WTC11 (cell line): Measurements from ENCODE around the gene FOXE1. TPM values are rescaled to one million over a fixed set of nuclear protein-coding genes. Genes with fewer than 3 reads are reported as not detected.
A peak's percentile ranks its signal among the peaks of the same experiment; 100 is the strongest.

Experiments used
- ATAC-seq: fragments of 200-7000 bp; cut with Tn5 transposase; 2 replicates; pipeline ENCODE4 v1.10.0; 2021; ENCODE audit warnings: mild to moderate bottlenecking, moderate library complexity
- CTCF ChIA-PET: fragments of 300-600 bp; sonication (Branson Sonifier 250); formaldehyde crosslinking; loops from one replicate; lab custom pipeline; 2021; ENCODE audit warnings: antibody characterized with exemption; lab: Charles Lee
- POLR2A ChIA-PET: fragments of 350-600 bp; sonication (Branson Sonifier 250); formaldehyde crosslinking; loops from one replicate; lab custom pipeline; 2021; ENCODE audit warnings: antibody characterized with exemption; lab: Charles Lee
- DNase-seq: peaks from one replicate; pipeline ENCODE4 v3.0.0; 2021; ENCODE audit warnings: low spot score
- H3K27ac Mint-ChIP-seq: 2 replicates; pipeline ENCODE4 v1.8.0; 2021; ENCODE audit warnings: mixed read lengths
- H3K27me3 Mint-ChIP-seq: 2 replicates; pipeline ENCODE4 v1.8.0; 2021; ENCODE audit warnings: low read depth, mild to moderate bottlenecking, moderate library complexity, mixed read lengths
- H3K36me3 Mint-ChIP-seq: 2 replicates; pipeline ENCODE4 v1.8.0; 2021; ENCODE audit warnings: mixed read lengths
- H3K4me1 Mint-ChIP-seq: 2 replicates; pipeline ENCODE4 v1.8.0; 2022; ENCODE audit warnings: mixed read lengths
- H3K4me3 Mint-ChIP-seq: 2 replicates; pipeline ENCODE4 v1.8.0; 2021; ENCODE audit warnings: mild to moderate bottlenecking, moderate library complexity, mixed read lengths
- H3K9me3 Mint-ChIP-seq: 2 replicates; pipeline ENCODE4 v1.8.0; 2021; ENCODE audit warnings: mixed read lengths
- ARID4B ChIP-seq: sonication (generic); formaldehyde crosslinking; IDR thresholded peaks from 2 replicates; pipeline ENCODE4 v1.8.0; 2023; ENCODE audit warnings: missing genetic modification reagents, mild to moderate bottlenecking, borderline replicate concordance
- ELF4 ChIP-seq: sonication (generic); formaldehyde crosslinking; IDR thresholded peaks from 2 replicates; pipeline ENCODE4 v1.8.1; 2022; ENCODE audit warnings: low read depth, mild to moderate bottlenecking, moderate library complexity, missing genetic modification reagents
- FOXP1 ChIP-seq: sonication (generic); formaldehyde crosslinking; IDR thresholded peaks from 2 replicates; pipeline ENCODE4 v1.8.0; 2022; ENCODE audit warnings: missing genetic modification reagents, mild to moderate bottlenecking, moderate library complexity, borderline replicate concordance
- FOXP4 ChIP-seq: sonication (generic); formaldehyde crosslinking; IDR thresholded peaks from 2 replicates; pipeline ENCODE4 v1.8.0; 2022; ENCODE audit warnings: mild to moderate bottlenecking, missing genetic modification reagents
- IRF1 ChIP-seq: sonication (generic); formaldehyde crosslinking; IDR thresholded peaks from 2 replicates; pipeline ENCODE4 v1.8.0; 2023; ENCODE audit warnings: missing genetic modification reagents
- JAZF1 ChIP-seq: fragments of 250-450 bp; sonication (Bioruptor Pico); IDR thresholded peaks from 2 replicates; pipeline ENCODE4 v1.9.0; 2021; ENCODE audit warnings: moderate library complexity, mild to moderate bottlenecking, inconsistent platforms
- MAX ChIP-seq: sonication (generic); formaldehyde crosslinking; IDR thresholded peaks from 2 replicates; pipeline ENCODE4 v1.8.0; 2022; ENCODE audit warnings: mild to moderate bottlenecking, missing genetic modification reagents
- USF2 ChIP-seq: sonication (generic); formaldehyde crosslinking; IDR thresholded peaks from 2 replicates; pipeline ENCODE4 v1.8.1; 2023; ENCODE audit warnings: mild to moderate bottlenecking, missing genetic modification reagents, moderate library complexity
- ZBTB21 ChIP-seq: sonication (generic); formaldehyde crosslinking; IDR thresholded peaks from 2 replicates; pipeline ENCODE4 v1.8.1; 2023; ENCODE audit warnings: mild to moderate bottlenecking, missing genetic modification reagents, borderline replicate concordance
- ZBTB43 ChIP-seq: sonication (generic); formaldehyde crosslinking; IDR thresholded peaks from 2 replicates; pipeline ENCODE4 v1.8.1; 2023; ENCODE audit warnings: mild to moderate bottlenecking, missing genetic modification reagents
- ZNF232 ChIP-seq: sonication (generic); formaldehyde crosslinking; IDR thresholded peaks from 2 replicates; pipeline ENCODE4 v1.8.0; 2022; ENCODE audit warnings: mild to moderate bottlenecking, missing genetic modification reagents
- ZNF263 ChIP-seq: sonication (generic); formaldehyde crosslinking; IDR thresholded peaks from 2 replicates; pipeline ENCODE4 v1.8.1; 2022; ENCODE audit warnings: low read depth, mild to moderate bottlenecking, moderate library complexity, missing genetic modification reagents
- ZNF317 ChIP-seq: sonication (generic); formaldehyde crosslinking; IDR thresholded peaks from 2 replicates; pipeline ENCODE4 v1.8.1; 2023; ENCODE audit warnings: low read depth, mild to moderate bottlenecking, moderate library complexity, missing genetic modification reagents, borderline replicate concordance
- ZNF423 ChIP-seq: fragments of 250-450 bp; sonication (Bioruptor Pico); IDR thresholded peaks from 2 replicates; pipeline ENCODE4 v2.1.2; 2022; ENCODE audit warnings: mild to moderate bottlenecking, moderate library complexity
- ZSCAN18 ChIP-seq: fragments of 250-450 bp; sonication (Bioruptor Pico); IDR thresholded peaks from 2 replicates; pipeline ENCODE4 v2.1.2; 2022; ENCODE audit warnings: mild to moderate bottlenecking, moderate library complexity
- total RNA-seq: library from RNA; stranded (reverse); gene quantifications from 3 replicates; pipeline ENCODE4 v1.2.3, GENCODE V29; 2021

FOXE1 gene
- total RNA-seq, 1 experiment from 2014 or later, result 0.09 TPM

GRCh38 chr9:97846347-97846746, 6.7 kb upstream of the FOXE1 start (continued):
- no peak for TF ChIP-seq FOXP4 (CRISPR knock-in tag)
- TF ChIP-seq IRF1 (CRISPR knock-in tag), result no peak
- no peak for TF ChIP-seq ZNF317 (CRISPR knock-in tag)

GRCh38 chr9:97847474-97848214, 5.4 kb upstream of the FOXE1 start:
- no peak for TF ChIP-seq ZBTB21 (CRISPR knock-in tag)
- TF ChIP-seq IRF1 (CRISPR knock-in tag), result no peak
- TF ChIP-seq JAZF1 (CRISPR knock-in tag), result no peak
- ChIA-PET CTCF (interaction anchor here (0.7 to 2.0 kb wide), 16 partner anchors 10 to 151 kb away, joined by 3 to 10 read pairs (median 4); partner anchors contain the start of gene XPA), POLR2A (no interaction called here)
- Mint-ChIP-seq H3K9me3 (no peaks in the 10 kb centered on the region), H3K27me3 (peaks cover 92% of the 10 kb centered on the region), H3K4me1 (peaks cover 37% of the 10 kb centered on the region), H3K27ac (no peak overlapping the region), H3K36me3 (peaks cover 2% of the 10 kb centered on the region; the same call in 1 of the 2 replicates), H3K4me3 (peak overlapping the region; percentile 60)
- ATAC-seq, result peak; percentile 46
- DNase-seq, result no peak

GRCh38 chr9:97848215-97848479, 4.9 kb upstream of the FOXE1 start:
- peaks cover 2% of the 10 kb centered on the region; the same call in 1 of the 2 replicates for H3K36me3 Mint-ChIP-seq
- no peaks in the 10 kb centered on the region for H3K9me3 Mint-ChIP-seq
- TF ChIP-seq ZNF317 (CRISPR knock-in tag), result no peak
- TF ChIP-seq FOXP1 (CRISPR knock-in tag), result no peak
- no peak for TF ChIP-seq ELF4 (CRISPR knock-in tag)
- no peak for TF ChIP-seq ZNF232 (CRISPR knock-in tag)
- TF ChIP-seq MAX (CRISPR knock-in tag), result no peak
- no peak for TF ChIP-seq ARID4B (CRISPR knock-in tag)
- no peak for TF ChIP-seq ZBTB43 (CRISPR knock-in tag)
- no peak for TF ChIP-seq JAZF1 (CRISPR knock-in tag)
- no peak for TF ChIP-seq ZNF423 (CRISPR knock-in tag)
- TF ChIP-seq USF2 (CRISPR knock-in tag), result no peak
- TF ChIP-seq ZNF263 (CRISPR knock-in tag), result no peak
- TF ChIP-seq ZSCAN18 (CRISPR knock-in tag), result no peak
- TF ChIP-seq, all 79 proteins: peak for 0
- Mint-ChIP-seq H3K4me1 (peaks cover 37% of the 10 kb centered on the region), H3K27ac (no peak overlapping the region), H3K4me3 (peak overlapping the region; percentile 60), H3K27me3 (peaks cover 90% of the 10 kb centered on the region)
- ATAC-seq (no peak), DNase-seq (no peak)
- CTCF ChIA-PET, result interaction anchor here (0.7 to 2.0 kb wide), 16 partner anchors 10 to 151 kb away, joined by 3 to 10 read pairs (median 4); partner anchors contain the start of gene XPA
- POLR2A ChIA-PET, result no interaction called here
